HCT116 (cell line): ENCODE measurements around the gene ANKZF1.

Experiments
- CBX3 ChIP-seq: IDR thresholded peaks from 2 replicates; pipeline ENCODE4 v1.6.1; 2012; ENCODE audit warnings: low read depth
- CTCF ChIP-seq, 3 experiments: fragments of 200-600 bp in 1 of 3; sonication (generic) in 1 of 3; IDR thresholded peaks in 2 of 3; conservative IDR thresholded peaks in 1 of 3; 2 replicates each; pipeline ENCODE4 v1.5.1; 2012 to 2017; ENCODE audit warnings: low read depth in 2 of 3, low read length in 2 of 3, antibody characterized with exemption in 1 of 3, borderline replicate concordance in 1 of 3, control low read depth in 1 of 3, mild to moderate bottlenecking in 1 of 3, mixed read lengths in 1 of 3, mixed run types in 1 of 3, moderate library complexity in 1 of 3; ENCODE audit not compliant: insufficient read depth in 1 of 3
- EZH2 ChIP-seq: fragments of 200-600 bp; sonication (generic); IDR thresholded peaks from 2 replicates; pipeline ENCODE4 v1.6.1; 2017; ENCODE audit warnings: antibody characterized with exemption, mixed run types
- POLR2A ChIP-seq: IDR thresholded peaks from 2 replicates; pipeline ENCODE4 v1.7.0; 2011; ENCODE audit warnings: borderline replicate concordance; ENCODE audit not compliant: insufficient read depth, insufficient read length; ENCODE audit errors: extremely low read depth
- POLR2AphosphoS5 ChIP-seq: IDR thresholded peaks from 2 replicates; pipeline ENCODE4 v1.6.1; 2011; ENCODE audit warnings: mild to moderate bottlenecking, low read depth, low read length, moderate library complexity
- REST ChIP-seq: IDR thresholded peaks from 2 replicates; pipeline ENCODE4 v1.6.1; 2012; ENCODE audit warnings: low read depth
- TCF7L2 ChIP-seq: IDR thresholded peaks from 2 replicates; pipeline ENCODE4 v1.7.0; 2011; ENCODE audit warnings: borderline replicate concordance, inconsistent platforms; ENCODE audit not compliant: insufficient read depth, insufficient read length; ENCODE audit errors: extremely low read depth
- TF ChIP-seq, protein P1 (sequence below): IDR thresholded peaks from 2 replicates; pipeline ENCODE4 v1.6.1; 2011; ENCODE audit warnings: mild to moderate bottlenecking, low read length, moderate library complexity; ENCODE audit not compliant: insufficient replicate concordance; ENCODE audit errors: extremely low read depth

- no peak for TF ChIP-seq POLR2A
- no peak for TF ChIP-seq CTCF (IDR thresholded peaks at IDR 0.05 in 2 of 3, conservative IDR thresholded peaks at IDR 0.05 in 1 of 3; ENCODE audit: borderline replicate concordance in 1 of 3, insufficient read depth in 1 of 3, low read depth in 2 of 3, low read length in 2 of 3)
- TF ChIP-seq, protein P1, sequence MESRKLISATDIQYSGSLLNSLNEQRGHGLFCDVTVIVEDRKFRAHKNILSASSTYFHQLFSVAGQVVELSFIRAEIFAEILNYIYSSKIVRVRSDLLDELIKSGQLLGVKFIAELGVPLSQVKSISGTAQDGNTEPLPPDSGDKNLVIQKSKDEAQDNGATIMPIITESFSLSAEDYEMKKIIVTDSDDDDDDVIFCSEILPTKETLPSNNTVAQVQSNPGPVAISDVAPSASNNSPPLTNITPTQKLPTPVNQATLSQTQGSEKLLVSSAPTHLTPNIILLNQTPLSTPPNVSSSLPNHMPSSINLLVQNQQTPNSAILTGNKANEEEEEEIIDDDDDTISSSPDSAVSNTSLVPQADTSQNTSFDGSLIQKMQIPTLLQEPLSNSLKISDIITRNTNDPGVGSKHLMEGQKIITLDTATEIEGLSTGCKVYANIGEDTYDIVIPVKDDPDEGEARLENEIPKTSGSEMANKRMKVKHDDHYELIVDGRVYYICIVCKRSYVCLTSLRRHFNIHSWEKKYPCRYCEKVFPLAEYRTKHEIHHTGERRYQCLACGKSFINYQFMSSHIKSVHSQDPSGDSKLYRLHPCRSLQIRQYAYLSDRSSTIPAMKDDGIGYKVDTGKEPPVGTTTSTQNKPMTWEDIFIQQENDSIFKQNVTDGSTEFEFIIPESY: no peak
- TF ChIP-seq TCF7L2: no peak
- TF ChIP-seq POLR2AphosphoS5: no peak
- no peak; the same call in 1 of the 2 replicates for TF ChIP-seq REST
- TF ChIP-seq EZH2: no peak
- TF ChIP-seq CBX3: no peak
Observed at GRCh38 chr2:219218217-219218731, 11.3 kb upstream of the ANKZF1 start.
